ENCODE results near the gene KCNQ1. TPM values are rescaled to one million over a fixed set of nuclear protein-coding genes. Genes with fewer than 3 reads are reported as not detected.
A peak's percentile ranks its signal among the peaks of the same experiment; 100 is the strongest.

The KCNQ1 gene
- total RNA-seq, 1 experiment from 2014 or later = 2.3 TPM

GRCh38 chr11:2802389-2803185 is 357.8 kb downstream of the KCNQ1 start:
- no peaks in the 10 kb centered on the region; the same call in 1 of the 2 replicates for H3K27me3 ChIP-seq (ENCODE audit: insufficient read depth, low read length)

More at GRCh38 chr11:2802389-2803185, 357.8 kb downstream of the KCNQ1 start:
- H4K8ac ChIP-seq (replicated peaks; ENCODE audit: insufficient read length, low read depth, low read length) = no peak overlapping the region
- H3K23me2 ChIP-seq (ENCODE audit: insufficient read length, low read depth, low read length, poor library complexity, severe bottlenecking) = no peaks in the 10 kb centered on the region
- no peak overlapping the region for H2BK20ac ChIP-seq (ENCODE audit: low read depth, low read length, poor library complexity, severe bottlenecking)
- no peak overlapping the region for H3K4me2 ChIP-seq (ENCODE audit: insufficient read depth, insufficient read length, low read length)
- no peak overlapping the region for H2AK5ac ChIP-seq (ENCODE audit: insufficient read length, low read length)
- H4K5ac ChIP-seq (ENCODE audit: insufficient read length, low read depth, low read length) = no peak overlapping the region
- no peak overlapping the region for H3K18ac ChIP-seq (ENCODE audit: insufficient read length, low read depth, low read length)
- H3K4ac ChIP-seq (ENCODE audit: low read depth, low read length) = no peak overlapping the region
- H4K91ac ChIP-seq (ENCODE audit: insufficient read length, low read depth, low read length) = no peak overlapping the region
- no peak overlapping the region for H2BK120ac ChIP-seq (ENCODE audit: low read depth, low read length, poor library complexity, severe bottlenecking)
- H3K9me3 Mint-ChIP-seq = peaks cover 9 to 10% of the 10 kb centered on the region in 2 experiments
- no peak overlapping the region for H3K9ac ChIP-seq (ENCODE audit: extremely low read depth, insufficient read length, low read length)
- H2BK12ac ChIP-seq (ENCODE audit: insufficient read length, low read depth, low read length) = no peak overlapping the region
- TF ChIP-seq CTCF (conservative IDR thresholded peaks at IDR 0.05) = no peak
- no peak overlapping the region for H3K56ac ChIP-seq (ENCODE audit: insufficient read length, low read depth, low read length)
- no peak overlapping the region for H3K27ac ChIP-seq (ENCODE audit: insufficient read length, low read depth, low read length)
- peaks cover 0 to 9% (median 4%) of the 10 kb centered on the region in 3 experiments; a peak in 5 of 7 replicates for H3K36me3 Mint-ChIP-seq (ENCODE audit: insufficient read depth in 1 of 3, low read depth in 3 of 3)
- no peak overlapping the region for H3K14ac ChIP-seq (ENCODE audit: insufficient read depth, low read length)
- no peak overlapping the region for H3K23ac ChIP-seq (ENCODE audit: insufficient read length, low read depth, low read length)
- peaks cover 10 to 19% of the 10 kb centered on the region in 2 experiments for H3K4me1 Mint-ChIP-seq
- no peaks in the 10 kb centered on the region for H3K4me1 ChIP-seq (ENCODE audit: insufficient read depth, low read length)
- H3K79me1 ChIP-seq (ENCODE audit: insufficient read depth, low read depth, low read length, poor library complexity, severe bottlenecking) = no peaks in the 10 kb centered on the region
- no peak overlapping the region for H3K4me3 Mint-ChIP-seq
- H3K79me2 ChIP-seq (ENCODE audit: insufficient read depth, low read length) = no peaks in the 10 kb centered on the region
- H3K27me3 Mint-ChIP-seq (ENCODE audit: low read depth) = peaks cover 90% of the 10 kb centered on the region
- H3K9me3 ChIP-seq (ENCODE audit: control insufficient read depth, low read depth, low read length) = no peaks in the 10 kb centered on the region
- no peak overlapping the region for H2BK15ac ChIP-seq (ENCODE audit: low read depth, low read length)
- H4K20me1 ChIP-seq (ENCODE audit: control insufficient read depth, insufficient read depth, insufficient read length) = no peaks in the 10 kb centered on the region
- H3T11ph ChIP-seq (ENCODE audit: low read length) = no peak overlapping the region
- no CpG with 5 or more reads among the region's 18 CpGs for WGBS (ENCODE audit: extremely low coverage, insufficient read length, low lambda C conversion rate)
- H2AFZ ChIP-seq (ENCODE audit: low read length) = no peak overlapping the region
- H3K27ac Mint-ChIP-seq = no peak overlapping the region; a peak in 1 of 7 replicates
- H2BK5ac ChIP-seq (ENCODE audit: insufficient read length, low read length) = no peak overlapping the region
- peak; percentile 18 for DNase-seq

Data from H9 (cell line).